Stimulated activated CD4-positive, alpha-beta T cell treated with anti-CD3 and anti-CD28 coated beads, Interleukin-12 subunit alpha, Interleukin-12 subunit beta, amount 100 ng/mL, for 4 hours (primary cell): ENCODE results near the gene CCDC191.

Experiments used
- DNase-seq: peaks from one replicate; pipeline ENCODE4 v3.0.0-alpha.2; 2020

CCDC191 gene

GRCh38 chr3:113954091-113954685 is 102.1 kb downstream of the CCDC191 start:
- no peak for DNase-seq

DNA sequence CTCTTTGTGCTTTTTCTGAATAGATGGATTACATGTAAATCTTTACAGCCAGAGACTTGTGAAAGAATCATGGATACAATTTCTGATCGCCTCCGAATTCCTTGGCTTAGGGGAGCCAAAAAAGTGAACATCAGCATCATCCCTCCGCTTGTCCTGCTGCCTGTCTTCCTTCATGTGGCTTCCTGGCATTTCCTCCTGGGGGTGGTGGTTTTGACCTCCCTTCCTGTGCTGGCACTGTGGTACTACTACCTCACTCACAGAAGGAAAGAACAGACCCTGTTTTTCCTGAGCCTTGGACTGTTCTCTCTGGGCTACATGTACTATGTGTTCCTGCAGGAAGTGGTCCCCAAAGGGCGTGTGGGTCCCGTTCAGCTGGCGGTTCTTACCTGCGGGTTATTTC is 102.6 kb downstream of the CCDC191 start:
- DNase-seq = no peak

DNA sequence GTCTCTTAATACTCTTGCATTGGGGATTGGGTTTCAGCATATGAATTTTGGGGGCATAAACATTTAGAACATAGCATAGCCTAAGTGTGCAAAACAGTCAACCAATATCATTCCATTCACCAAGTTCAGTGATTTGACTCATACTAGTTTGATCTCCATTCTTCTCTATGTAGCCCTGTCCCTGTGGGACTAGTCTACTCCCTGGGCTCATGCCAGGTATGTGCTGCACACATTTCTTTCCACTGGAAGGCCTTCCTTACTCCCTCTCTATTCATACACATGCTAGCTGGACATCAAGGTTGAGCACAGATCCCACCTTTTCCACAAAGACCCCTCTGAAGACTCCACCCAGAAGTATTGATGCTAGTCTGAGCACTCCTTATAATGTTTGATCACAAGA is 103.4 kb downstream of the CCDC191 start:
- DNase-seq = no peak

DNA sequence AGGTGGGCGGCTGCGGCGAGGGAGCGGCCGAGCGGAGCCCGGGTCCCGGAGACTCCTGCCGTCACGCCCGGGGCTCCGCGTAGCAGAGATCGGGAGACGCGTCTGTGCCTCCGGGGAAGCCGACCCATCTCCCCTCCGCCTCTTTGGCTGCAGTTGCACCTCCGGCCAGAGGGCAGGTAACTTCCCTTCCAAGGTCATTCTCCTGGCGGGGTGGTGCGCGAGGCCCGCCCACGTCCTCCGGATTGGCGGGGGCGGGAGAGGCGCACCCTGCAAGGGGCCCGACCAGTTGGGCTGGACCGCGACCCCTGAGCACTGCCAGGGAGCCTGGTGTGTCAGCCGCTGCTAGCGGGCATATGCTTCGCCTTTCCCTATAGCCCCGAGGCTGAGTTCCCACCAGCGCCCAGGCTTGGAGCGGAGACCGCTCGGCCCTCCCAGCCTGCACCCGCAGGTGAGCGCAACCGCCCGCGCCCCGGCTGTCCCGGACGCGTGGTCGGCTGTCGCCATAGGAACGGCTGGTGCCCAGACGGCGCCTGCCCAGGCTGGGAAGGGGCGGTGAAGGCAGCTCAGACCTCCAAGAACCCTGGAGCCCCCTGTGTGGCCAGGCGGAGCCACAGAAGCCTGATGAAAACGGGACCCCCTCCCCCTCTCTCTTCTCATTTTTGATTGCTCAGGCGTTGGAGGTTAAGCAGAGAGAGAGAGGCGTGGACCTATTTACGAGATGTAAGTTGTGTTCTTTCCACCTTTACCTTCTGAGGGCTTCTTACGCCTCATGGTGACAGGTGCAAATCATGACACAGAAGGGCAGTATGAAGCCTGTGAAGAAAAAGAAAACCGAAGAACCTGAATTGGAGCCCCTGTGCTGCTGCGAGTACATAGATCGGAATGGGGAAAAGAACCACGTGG is 108.1 kb downstream of the CCDC191 start:
- peak; percentile 25 for DNase-seq

DNA sequence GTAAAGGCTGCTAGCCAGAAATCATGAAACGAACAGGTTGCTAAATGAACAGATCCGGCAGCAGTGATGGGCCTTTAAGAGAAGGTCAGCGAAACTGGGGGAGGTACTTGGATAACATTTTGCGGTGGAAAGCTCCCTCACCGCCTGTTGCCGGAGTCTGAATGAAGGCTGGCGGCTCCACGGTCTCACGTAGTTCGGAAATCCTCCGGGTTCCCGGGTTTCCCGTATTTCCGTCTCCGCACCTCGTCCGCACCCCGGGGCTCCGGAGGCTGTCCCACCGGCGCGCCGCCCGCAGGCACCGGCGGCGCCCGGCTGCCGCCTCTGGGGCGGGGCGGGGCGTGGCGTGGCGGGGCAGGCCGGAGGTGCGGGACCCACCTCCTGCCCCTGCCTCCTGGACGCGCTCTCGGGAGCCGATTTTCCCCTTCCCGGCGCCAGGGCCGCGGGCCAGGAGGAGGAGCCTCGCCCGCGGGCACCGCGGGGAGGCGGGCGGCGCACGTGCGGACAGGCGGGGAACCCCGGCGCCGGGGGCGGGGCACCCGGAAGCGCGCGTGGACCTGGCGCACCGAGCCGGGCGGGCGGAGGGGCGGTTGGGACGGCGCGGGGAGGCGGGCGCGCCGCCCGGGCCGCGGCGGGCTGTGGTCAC is 108.8 kb downstream of the CCDC191 start, which contains the start of gene ZDHHC23:
TSS of gene ZDHHC23 (plus strand) at position 642 of the 643 bp plus-strand sequence. CDS start 790 bp downstream, outside the sequence.
- DNase-seq = peak; percentile 61

DNA sequence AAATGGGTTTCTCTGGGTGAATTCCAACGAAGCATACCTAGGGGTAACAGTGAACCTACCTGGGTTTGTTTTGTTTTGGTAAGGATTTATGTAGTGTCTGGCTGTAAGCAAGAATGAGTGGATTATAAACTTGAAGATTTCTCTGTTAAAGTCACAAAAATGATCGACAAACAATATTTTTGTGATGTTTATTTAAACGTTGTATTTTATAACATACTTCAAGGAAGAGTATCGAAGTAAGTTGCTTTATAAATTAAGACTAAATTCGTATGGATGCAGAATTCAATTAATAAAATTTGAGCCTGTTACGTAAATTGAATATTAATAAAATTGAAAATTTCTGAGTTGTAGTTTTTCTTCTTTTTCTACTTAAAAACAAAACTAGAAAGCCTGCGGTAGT is 109.5 kb downstream of the CCDC191 start:
- DNase-seq = no peak

GRCh38 chr3:113927556-113927955 is 128.8 kb downstream of the CCDC191 start:
- no peak for DNase-seq

GRCh38 chr3:113914646-113915045 is 141.7 kb downstream of the CCDC191 start:
- DNase-seq = no peak
